H1 (cell line): ENCODE measurements around the gene TROAP. TPM values are rescaled to one million over a fixed set of nuclear protein-coding genes. Genes with fewer than 3 reads are reported as not detected.

Experiments used
- NRF1 ChIP-seq: IDR thresholded peaks from 2 replicates; pipeline ENCODE4 v1.6.1; 2011; ENCODE audit warnings: mild to moderate bottlenecking, low read depth, low read length, improper control_type of control experiment
- TCF12 ChIP-seq: IDR thresholded peaks from 2 replicates; pipeline ENCODE4 v1.6.1; 2011; ENCODE audit warnings: low read depth, mild to moderate bottlenecking, low read length
- polyA plus RNA-seq, 7 experiments: library from polyadenylated mRNA; depleted of rRNA in 3 of 7; stranded (reverse) in 5 of 7; unstranded in 2 of 7; fragments of >200 nt in 5 of 7; fragments of 200-250 nt in 2 of 7; gene quantifications; 1 replicate in 5 of 7; 2 replicates in 1 of 7; 4 replicates in 1 of 7; pipeline versions ENCODE4 v1.2.1 to v1.2.3, GENCODE V29; 2011 to 2013; ENCODE audit warnings: missing spikeins in 2 of 7, mixed read lengths in 2 of 7
- total RNA-seq: library from RNA; stranded (reverse); fragmentation: NEBNext Ultra II Directional; extraction: Animal tissue kit (Norgen Biotek cat#: 25700); gene quantifications from 2 replicates; pipeline ENCODE4 v1.2.1, GENCODE V29; 2021

TROAP gene
- total and polyA plus RNA-seq, 2 of the 8 experiments (the other 6 are each of a cell fraction or from before 2014, with no cell fraction given) = 36.7 to 52.0 TPM

DNA sequence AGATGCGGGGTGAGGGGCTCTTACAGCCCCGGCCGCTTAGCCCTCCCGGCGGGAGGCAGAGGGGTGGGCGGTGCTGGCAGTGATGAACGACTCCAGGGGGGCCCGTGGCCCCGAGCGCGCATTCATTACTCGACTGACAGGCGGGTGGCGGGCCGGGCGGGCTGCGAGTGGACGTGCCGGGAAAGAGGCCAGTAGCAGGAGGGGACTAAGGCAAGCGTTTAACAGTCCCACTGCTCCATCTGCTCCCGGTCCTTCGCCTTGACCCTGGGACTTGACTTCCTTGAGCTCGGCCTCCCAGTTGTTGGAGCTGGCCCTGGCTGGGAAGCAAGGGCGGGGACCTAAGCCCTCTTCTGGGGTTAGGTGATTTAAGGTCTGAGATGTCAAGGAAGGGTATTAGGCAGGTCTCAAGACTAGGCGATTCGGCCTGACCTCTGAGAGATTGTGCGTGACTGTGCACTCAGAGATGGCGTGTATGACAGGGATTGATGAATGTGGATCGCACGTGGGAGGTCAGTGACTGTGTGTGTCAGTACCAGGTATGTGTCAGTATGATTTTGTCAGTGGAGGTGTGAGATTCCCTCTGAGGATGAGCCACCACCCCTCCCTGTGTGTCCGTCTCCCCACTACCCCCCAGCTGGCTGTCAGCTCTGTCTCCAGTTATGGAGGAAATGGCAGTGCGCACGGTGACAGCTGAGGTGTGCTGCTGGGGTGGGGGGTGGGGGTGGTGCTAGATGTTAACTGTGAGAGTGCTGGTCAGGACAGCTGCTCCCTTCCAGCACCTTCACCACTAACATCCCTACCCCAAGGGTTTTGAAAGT, 20.1 kb downstream of the TROAP start (continued):
- TF ChIP-seq TCF12 = no peak
- TF ChIP-seq NRF1 = no peak
